WTC11 (cell line): ENCODE data around the gene BTN2A1. TPM values are rescaled to one million over a fixed set of nuclear protein-coding genes. Genes with fewer than 3 reads are reported as not detected.

ENCODE experiments used
- ATAC-seq: fragments of 200-7000 bp; cut with Tn5 transposase; 2 replicates; pipeline ENCODE4 v1.10.0; 2021; ENCODE audit warnings: mild to moderate bottlenecking, moderate library complexity
- CTCF ChIA-PET: fragments of 300-600 bp; sonication (Branson Sonifier 250); formaldehyde crosslinking; loops from one replicate; lab custom pipeline; 2021; ENCODE audit warnings: antibody characterized with exemption; lab: Charles Lee
- POLR2A ChIA-PET: fragments of 350-600 bp; sonication (Branson Sonifier 250); formaldehyde crosslinking; loops from one replicate; lab custom pipeline; 2021; ENCODE audit warnings: antibody characterized with exemption; lab: Charles Lee
- DNase-seq: peaks from one replicate; pipeline ENCODE4 v3.0.0; 2021; ENCODE audit warnings: low spot score
- H3K27ac Mint-ChIP-seq: 2 replicates; pipeline ENCODE4 v1.8.0; 2021; ENCODE audit warnings: mixed read lengths
- H3K27me3 Mint-ChIP-seq: 2 replicates; pipeline ENCODE4 v1.8.0; 2021; ENCODE audit warnings: low read depth, mild to moderate bottlenecking, moderate library complexity, mixed read lengths
- H3K36me3 Mint-ChIP-seq: 2 replicates; pipeline ENCODE4 v1.8.0; 2021; ENCODE audit warnings: mixed read lengths
- H3K4me1 Mint-ChIP-seq: 2 replicates; pipeline ENCODE4 v1.8.0; 2022; ENCODE audit warnings: mixed read lengths
- H3K4me3 Mint-ChIP-seq: 2 replicates; pipeline ENCODE4 v1.8.0; 2021; ENCODE audit warnings: mild to moderate bottlenecking, moderate library complexity, mixed read lengths
- H3K9me3 Mint-ChIP-seq: 2 replicates; pipeline ENCODE4 v1.8.0; 2021; ENCODE audit warnings: mixed read lengths
- ATF1 ChIP-seq: sonication (generic); formaldehyde crosslinking; IDR thresholded peaks from 2 replicates; pipeline ENCODE4 v1.8.1; 2023; ENCODE audit warnings: mild to moderate bottlenecking, moderate library complexity, missing genetic modification reagents
- ATF2 ChIP-seq: sonication (generic); formaldehyde crosslinking; IDR thresholded peaks from 2 replicates; pipeline ENCODE4 v1.8.1; 2022; ENCODE audit warnings: low read depth, missing genetic modification reagents, borderline replicate concordance
- ATF3 ChIP-seq: sonication (generic); formaldehyde crosslinking; conservative IDR thresholded peaks from 2 replicates; pipeline ENCODE4 v1.8.1; 2022; ENCODE audit warnings: mild to moderate bottlenecking, missing genetic modification reagents
- E2F5 ChIP-seq: sonication (generic); formaldehyde crosslinking; IDR thresholded peaks from 2 replicates; pipeline ENCODE4 v1.8.1; 2022; ENCODE audit warnings: mild to moderate bottlenecking, moderate library complexity, missing genetic modification reagents
- FOXP1 ChIP-seq: sonication (generic); formaldehyde crosslinking; IDR thresholded peaks from 2 replicates; pipeline ENCODE4 v1.8.0; 2022; ENCODE audit warnings: missing genetic modification reagents, mild to moderate bottlenecking, moderate library complexity, borderline replicate concordance
- GTF2I ChIP-seq: fragments of 250-450 bp; sonication (Bioruptor Pico); conservative IDR thresholded peaks from 2 replicates; pipeline ENCODE4 v1.4.0; 2021; ENCODE audit warnings: mild to moderate bottlenecking
- HMGXB4 ChIP-seq: sonication (generic); formaldehyde crosslinking; IDR thresholded peaks from 2 replicates; pipeline ENCODE4 v1.8.1; 2023; ENCODE audit warnings: mild to moderate bottlenecking, moderate library complexity, missing genetic modification reagents
- MXD4 ChIP-seq: fragments of 250-450 bp; sonication (Bioruptor Pico); IDR thresholded peaks from 2 replicates; pipeline ENCODE4 v1.8.0; 2021; ENCODE audit warnings: mild to moderate bottlenecking, moderate library complexity, borderline replicate concordance
- NFE2L1 ChIP-seq: sonication (generic); formaldehyde crosslinking; IDR thresholded peaks from 2 replicates; pipeline ENCODE4 v1.8.1; 2023; ENCODE audit warnings: missing genetic modification reagents
- NR2C2 ChIP-seq: sonication (generic); formaldehyde crosslinking; IDR thresholded peaks from 2 replicates; pipeline ENCODE4 v1.8.0; 2022; ENCODE audit warnings: mild to moderate bottlenecking, missing genetic modification reagents
- PREB ChIP-seq: sonication (generic); formaldehyde crosslinking; IDR thresholded peaks from 2 replicates; pipeline ENCODE4 v1.8.1; 2022; ENCODE audit warnings: mild to moderate bottlenecking, missing genetic modification reagents, moderate library complexity, borderline replicate concordance
- PRRX2 ChIP-seq: fragments of 250-450 bp; sonication (Bioruptor Pico); IDR thresholded peaks from 2 replicates; pipeline ENCODE4 v1.8.0; 2021; ENCODE audit warnings: mild to moderate bottlenecking
- RORB ChIP-seq: fragments of 250-450 bp; sonication (Bioruptor Pico); IDR thresholded peaks from 2 replicates; pipeline ENCODE4 v1.9.0; 2021; ENCODE audit warnings: mild to moderate bottlenecking
- SMAD3 ChIP-seq: sonication (generic); formaldehyde crosslinking; IDR thresholded peaks from 2 replicates; pipeline ENCODE4 v1.8.0; 2022; ENCODE audit warnings: missing genetic modification reagents, mild to moderate bottlenecking, borderline replicate concordance
- TP53 ChIP-seq: sonication (generic); formaldehyde crosslinking; IDR thresholded peaks from 2 replicates; pipeline ENCODE4 v1.8.1; 2023; ENCODE audit warnings: mild to moderate bottlenecking, missing genetic modification reagents
- ZBTB21 ChIP-seq: sonication (generic); formaldehyde crosslinking; IDR thresholded peaks from 2 replicates; pipeline ENCODE4 v1.8.1; 2023; ENCODE audit warnings: mild to moderate bottlenecking, missing genetic modification reagents, borderline replicate concordance
- ZNF263 ChIP-seq: sonication (generic); formaldehyde crosslinking; IDR thresholded peaks from 2 replicates; pipeline ENCODE4 v1.8.1; 2022; ENCODE audit warnings: low read depth, mild to moderate bottlenecking, moderate library complexity, missing genetic modification reagents
- ZNF532 ChIP-seq: fragments of 250-450 bp; sonication (Bioruptor Pico); IDR thresholded peaks from 2 replicates; pipeline ENCODE4 v1.9.0; 2021; ENCODE audit warnings: mild to moderate bottlenecking, borderline replicate concordance
- total RNA-seq: library from RNA; stranded (reverse); gene quantifications from 3 replicates; pipeline ENCODE4 v1.2.3, GENCODE V29; 2021
- TF ChIP-seq, protein P1 (sequence below): fragments of 250-450 bp; sonication (Bioruptor Pico); IDR thresholded peaks from 2 replicates; pipeline ENCODE4 v1.9.0; 2021; ENCODE audit warnings: mild to moderate bottlenecking

BTN2A1 gene
- total RNA-seq, 1 experiment from 2014 or later = 9.9 TPM

GRCh38 chr6:26430787-26431186 lies 27.0 kb upstream of the BTN2A1 start (continued):
- TF ChIP-seq ATF1 (CRISPR knock-in tag) (no peak), NR2C2 (CRISPR knock-in tag) (no peak), MXD4 (CRISPR knock-in tag) (no peak)
- TF ChIP-seq, all 79 proteins: peak for 0

- POLR2A ChIA-PET = no interaction called here
- H3K9me3 Mint-ChIP-seq = peaks cover 40% of the 10 kb centered on the region
- ATAC-seq (no peak), DNase-seq (no peak)
- CTCF ChIA-PET = interaction anchor here (1.7 kb wide), 1 partner anchor 11 kb away, joined by 7 read pairs; no protein-coding TSS in a partner anchor
- no peaks in the 10 kb centered on the region for H3K4me1 Mint-ChIP-seq
- H3K4me3 Mint-ChIP-seq = no peak overlapping the region
- H3K27ac Mint-ChIP-seq = no peak overlapping the region
- peaks cover 9% of the 10 kb centered on the region; the same call in 1 of the 2 replicates for H3K27me3 Mint-ChIP-seq
- peaks cover 63% of the 10 kb centered on the region for H3K36me3 Mint-ChIP-seq
- no peak for TF ChIP-seq ATF3 (CRISPR knock-in tag)
- no peak for TF ChIP-seq PRRX2
- no peak for TF ChIP-seq HMGXB4 (CRISPR knock-in tag)
- TF ChIP-seq, protein P1, sequence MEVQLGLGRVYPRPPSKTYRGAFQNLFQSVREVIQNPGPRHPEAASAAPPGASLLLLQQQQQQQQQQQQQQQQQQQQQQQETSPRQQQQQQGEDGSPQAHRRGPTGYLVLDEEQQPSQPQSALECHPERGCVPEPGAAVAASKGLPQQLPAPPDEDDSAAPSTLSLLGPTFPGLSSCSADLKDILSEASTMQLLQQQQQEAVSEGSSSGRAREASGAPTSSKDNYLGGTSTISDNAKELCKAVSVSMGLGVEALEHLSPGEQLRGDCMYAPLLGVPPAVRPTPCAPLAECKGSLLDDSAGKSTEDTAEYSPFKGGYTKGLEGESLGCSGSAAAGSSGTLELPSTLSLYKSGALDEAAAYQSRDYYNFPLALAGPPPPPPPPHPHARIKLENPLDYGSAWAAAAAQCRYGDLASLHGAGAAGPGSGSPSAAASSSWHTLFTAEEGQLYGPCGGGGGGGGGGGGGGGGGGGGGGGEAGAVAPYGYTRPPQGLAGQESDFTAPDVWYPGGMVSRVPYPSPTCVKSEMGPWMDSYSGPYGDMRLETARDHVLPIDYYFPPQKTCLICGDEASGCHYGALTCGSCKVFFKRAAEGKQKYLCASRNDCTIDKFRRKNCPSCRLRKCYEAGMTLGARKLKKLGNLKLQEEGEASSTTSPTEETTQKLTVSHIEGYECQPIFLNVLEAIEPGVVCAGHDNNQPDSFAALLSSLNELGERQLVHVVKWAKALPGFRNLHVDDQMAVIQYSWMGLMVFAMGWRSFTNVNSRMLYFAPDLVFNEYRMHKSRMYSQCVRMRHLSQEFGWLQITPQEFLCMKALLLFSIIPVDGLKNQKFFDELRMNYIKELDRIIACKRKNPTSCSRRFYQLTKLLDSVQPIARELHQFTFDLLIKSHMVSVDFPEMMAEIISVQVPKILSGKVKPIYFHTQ (CRISPR knock-in tag) = no peak
- TF ChIP-seq E2F5 (CRISPR knock-in tag) = no peak
- no peak for TF ChIP-seq ATF2 (CRISPR knock-in tag)
- no peak for TF ChIP-seq GTF2I
- TF ChIP-seq ZNF532 (CRISPR knock-in tag) = no peak
- no peak for TF ChIP-seq PREB
- no peak for TF ChIP-seq FOXP1 (CRISPR knock-in tag)
- TF ChIP-seq SMAD3 = no peak
- no peak for TF ChIP-seq ZBTB21
- TF ChIP-seq RORB (CRISPR knock-in tag) = no peak
- no peak for TF ChIP-seq NFE2L1
- no peak for TF ChIP-seq TP53 (CRISPR knock-in tag)
- TF ChIP-seq ZNF263 (CRISPR knock-in tag) = no peak
These were observed 26.2 kb upstream of the BTN2A1 start for GRCh38 chr6:26431258-26432172.
